GM21360 (cell line): Measurements from ENCODE around the gene UBE2L3.
A peak's percentile ranks its signal among the peaks of the same experiment; 100 is the strongest.
"Not testable (repeated sequence)": the region's sequence is repeated elsewhere in the genome, so short reads cannot be mapped to it uniquely, and the experiment has no call there.

Experiments used
- ATAC-seq: cut with Tn5 transposase; IDR thresholded peaks from one replicate; pipeline ENCODE4 v1.9.1; 2021; ENCODE audit warnings: mild to moderate bottlenecking, moderate library complexity; ENCODE audit not compliant: unreplicated experiment

UBE2L3 gene

DNA sequence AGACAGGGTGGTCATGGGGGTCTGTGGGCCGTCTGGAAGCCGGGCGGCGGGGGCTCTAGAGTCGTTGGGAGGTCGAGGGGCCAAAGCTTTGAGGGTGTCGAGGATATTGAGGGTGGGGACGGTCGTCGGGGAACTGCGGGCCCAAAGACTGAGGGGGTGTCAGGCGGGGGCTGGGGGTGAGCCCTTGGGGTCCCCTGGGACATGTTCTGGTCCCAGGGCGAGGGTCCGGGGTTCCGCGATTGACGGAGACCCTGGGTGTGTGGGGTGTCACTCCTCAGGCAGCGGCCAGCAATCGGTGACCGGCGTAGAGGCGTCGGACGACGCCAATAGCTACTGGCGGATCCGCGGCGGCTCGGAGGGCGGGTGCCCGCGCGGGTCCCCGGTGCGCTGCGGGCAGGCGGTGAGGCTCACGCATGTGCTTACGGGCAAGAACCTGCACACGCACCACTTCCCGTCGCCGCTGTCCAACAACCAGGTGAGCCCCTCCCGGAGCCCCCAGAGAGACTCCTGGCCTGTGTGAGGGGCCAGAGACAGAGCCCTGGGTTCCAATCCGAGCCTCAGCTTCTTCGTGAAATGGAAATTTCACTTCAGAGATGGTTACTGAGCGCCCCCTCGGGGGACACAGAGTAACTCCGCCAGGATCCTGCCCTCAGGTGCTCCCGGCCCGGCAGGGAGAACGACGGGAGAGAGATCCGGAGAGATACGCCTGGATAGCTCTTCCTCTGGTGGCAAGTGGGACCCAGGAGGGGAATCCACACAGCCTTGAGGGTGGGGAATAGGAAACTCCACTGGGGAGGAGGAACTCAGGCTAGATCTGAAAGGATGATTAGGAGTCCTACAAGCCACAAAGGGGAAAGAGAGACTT is 75.3 kb downstream of the UBE2L3 start:
- ATAC-seq: no peak

DNA sequence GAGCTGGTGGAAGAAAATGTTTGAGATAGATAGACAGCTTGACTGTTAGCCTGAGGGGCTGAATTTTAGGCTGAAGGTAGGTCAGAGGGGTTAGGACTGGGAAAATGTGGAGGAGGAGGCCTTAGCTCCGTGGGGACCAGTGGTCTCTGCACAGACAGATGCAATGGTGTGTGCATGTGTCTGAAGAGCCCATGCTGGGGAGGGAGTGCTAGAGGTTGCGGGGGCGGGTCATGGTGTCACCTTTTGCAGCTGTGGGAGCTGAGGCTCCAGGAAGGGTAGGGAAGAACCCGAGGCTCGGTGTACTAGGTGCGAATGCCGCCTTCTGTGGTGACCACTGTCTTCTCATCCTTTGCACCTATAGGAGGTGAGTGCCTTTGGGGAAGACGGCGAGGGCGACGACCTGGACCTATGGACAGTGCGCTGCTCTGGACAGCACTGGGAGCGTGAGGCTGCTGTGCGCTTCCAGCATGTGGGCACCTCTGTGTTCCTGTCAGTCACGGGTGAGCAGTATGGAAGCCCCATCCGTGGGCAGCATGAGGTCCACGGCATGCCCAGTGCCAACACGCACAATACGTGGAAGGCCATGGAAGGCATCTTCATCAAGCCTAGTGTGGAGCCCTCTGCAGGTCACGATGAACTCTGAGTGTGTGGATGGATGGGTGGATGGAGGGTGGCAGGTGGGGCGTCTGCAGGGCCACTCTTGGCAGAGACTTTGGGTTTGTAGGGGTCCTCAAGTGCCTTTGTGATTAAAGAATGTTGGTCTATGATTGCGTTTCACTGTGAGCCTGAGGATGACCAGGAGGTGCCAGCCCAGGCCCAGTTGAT is 76.2 kb downstream of the UBE2L3 start:
- ATAC-seq: no peak

DNA sequence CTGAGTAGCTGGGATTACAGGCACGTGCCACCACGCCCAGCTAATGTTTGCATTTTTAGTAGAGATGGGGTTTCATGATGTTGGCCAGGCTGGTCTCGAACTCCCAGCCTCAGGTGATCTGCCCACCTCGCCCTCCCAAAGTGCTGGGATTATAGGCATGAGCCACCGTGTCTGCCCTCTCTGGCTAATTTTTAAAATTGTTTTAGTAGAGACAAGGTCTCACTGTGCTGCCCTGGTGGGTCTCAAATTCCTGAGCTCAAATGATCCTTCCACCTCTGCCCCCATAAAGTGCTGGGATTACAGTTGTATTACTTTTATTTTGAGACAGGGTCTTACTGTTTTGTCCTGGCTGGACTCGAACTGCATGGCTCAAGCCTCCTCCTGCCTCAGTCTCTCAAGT is 78.0 kb downstream of the UBE2L3 start:
- ATAC-seq: not testable (repeated sequence)

DNA sequence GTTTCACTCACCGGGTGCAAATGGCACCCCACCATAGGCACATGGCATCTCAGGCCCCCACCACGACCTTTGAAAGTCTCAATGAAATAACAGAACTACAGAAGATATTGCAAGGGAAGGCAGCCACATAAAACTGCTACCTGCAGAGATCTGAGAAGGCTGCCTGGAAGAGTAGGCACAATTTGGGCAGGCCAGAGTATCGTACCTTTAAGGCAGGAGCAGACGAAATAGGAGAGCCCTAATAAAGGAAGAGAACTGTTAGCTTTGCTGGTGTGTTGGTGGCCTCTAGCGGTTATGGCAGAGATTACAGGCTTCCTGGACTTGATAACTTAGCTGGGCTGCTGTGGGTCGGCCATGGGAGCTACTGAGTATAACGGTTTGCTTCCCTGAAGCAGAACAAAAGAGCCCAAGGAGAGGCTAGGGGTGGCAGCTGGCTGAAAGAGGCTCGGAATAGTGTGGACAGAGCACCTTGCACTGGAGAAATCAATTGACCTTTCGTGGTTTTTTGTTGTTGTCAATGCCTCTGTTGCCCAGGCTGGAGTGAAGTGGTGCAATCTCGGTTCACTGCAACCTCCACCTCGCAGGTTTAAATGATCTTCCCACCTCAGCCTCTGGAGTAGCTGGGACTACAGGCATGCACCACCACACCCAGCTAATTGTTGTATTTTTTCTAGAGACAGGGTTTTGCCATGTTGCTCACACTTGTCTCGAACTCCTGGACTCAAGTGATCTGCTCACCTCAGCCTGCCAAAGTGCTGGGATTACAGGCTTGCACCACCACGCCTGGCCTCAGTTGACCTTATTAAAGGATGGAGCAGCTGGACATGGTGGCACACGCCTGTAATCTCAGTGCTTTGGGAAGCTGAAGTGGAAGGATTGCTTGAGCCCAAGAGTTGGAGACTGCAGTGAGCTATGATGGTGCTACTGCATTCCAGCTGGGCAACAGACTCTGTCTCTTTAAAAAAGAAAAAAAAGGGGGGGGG is 79.4 kb downstream of the UBE2L3 start:
- ATAC-seq: no peak

DNA sequence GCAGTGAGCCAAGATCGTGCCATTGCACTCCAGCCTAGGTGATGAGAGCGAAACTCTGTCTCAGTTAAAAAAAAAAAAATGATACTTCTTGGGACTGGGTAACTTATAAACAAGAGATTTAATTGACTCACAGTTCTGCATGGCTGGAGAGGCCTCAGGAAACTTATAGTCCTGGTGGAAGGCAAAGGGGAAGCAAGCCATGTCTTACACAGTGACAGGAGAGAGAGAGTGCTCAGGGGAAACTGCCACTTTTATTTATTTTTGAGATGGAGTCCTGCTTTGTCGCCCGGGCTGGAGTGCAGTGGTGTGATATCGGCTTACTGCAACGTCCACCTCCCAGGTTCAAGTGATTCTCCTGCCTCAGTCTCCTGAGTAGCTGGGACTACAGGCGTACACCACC is 82.8 kb downstream of the UBE2L3 start:
- ATAC-seq: no peak

DNA sequence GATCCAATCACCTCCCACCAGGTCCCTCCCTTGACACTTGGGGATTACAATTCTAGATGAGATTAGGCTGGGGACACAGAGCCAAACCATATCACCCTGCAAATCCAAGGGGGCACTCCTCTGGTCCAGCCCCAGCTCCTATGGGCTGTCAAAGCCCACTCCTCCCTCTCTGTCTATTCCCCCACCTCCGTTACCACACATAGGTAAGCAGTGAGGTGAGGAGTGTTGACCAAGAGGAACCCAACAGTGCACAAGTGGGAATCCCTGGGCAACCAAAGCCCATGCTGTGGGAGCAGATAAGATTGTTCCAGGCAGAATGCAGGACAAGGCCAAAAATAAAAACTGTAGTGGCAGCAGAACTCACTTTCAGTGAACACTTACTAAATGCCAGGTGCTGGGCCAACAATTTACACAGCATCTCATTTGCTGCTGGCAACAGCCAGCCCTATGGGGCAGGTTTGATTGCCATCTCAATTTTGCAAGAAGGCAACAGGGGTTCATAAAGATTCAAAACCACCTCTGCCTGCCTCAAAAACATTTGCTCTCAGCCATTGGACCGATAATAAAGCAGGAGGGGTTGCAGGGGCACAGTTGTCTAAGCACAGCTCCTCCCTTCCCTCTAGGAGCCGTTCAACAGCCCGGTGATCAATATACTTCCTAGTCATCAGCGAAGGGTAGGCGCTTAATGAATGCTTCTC is 83.5 kb downstream of the UBE2L3 start:
- no peak for ATAC-seq

DNA sequence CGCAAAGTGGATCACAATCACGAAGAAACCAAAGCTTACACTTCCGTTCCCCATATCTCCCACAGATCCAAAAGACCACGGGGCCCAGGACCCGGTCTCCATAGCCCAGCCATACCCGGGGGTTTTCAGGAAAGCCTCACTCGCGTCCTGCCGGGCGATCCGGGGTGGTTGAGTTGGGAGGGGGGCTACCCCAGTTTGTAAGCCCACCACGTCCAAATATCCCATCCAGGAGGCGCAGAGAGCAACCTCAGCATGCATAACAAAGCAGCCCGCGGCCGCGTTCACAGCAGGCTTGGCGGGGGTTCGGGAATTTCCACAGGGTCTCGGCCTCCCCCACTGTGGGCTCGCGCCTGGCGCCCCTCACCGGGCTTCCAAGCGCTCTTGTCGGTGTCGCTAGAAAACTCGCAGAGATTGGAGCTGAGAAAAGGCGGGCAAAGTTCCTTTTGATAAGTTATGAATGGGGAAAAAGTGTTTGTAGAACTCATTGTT is 84.1 kb downstream of the UBE2L3 start:
- peak; percentile 20 for ATAC-seq

DNA sequence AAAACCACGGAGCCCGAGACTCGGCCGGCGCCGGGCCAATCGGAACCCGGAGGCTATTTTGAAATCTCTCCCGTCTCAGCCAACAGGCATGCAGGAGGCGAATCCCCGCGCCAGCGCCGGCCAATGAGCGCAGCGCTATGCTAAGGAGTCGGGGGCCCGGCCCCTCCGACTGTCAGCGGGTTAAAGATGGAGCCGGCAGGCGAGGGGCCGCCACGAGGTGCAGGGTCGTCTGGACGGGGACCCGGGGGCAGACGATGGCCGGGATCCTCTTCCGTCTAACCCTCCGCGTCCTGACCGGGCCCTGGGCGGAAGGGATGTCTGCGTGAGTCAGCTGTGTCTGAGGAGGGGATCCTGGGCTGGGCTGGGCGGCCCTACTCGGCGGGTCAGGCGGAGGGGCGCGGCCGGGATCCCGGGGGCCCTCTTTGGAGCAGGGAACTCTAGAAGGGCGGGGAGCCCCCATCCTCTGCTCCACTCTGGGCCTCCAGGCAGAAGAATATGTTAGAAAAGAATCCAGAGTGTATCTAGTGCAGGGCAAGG is 84.6 kb downstream of the UBE2L3 start:
- ATAC-seq: peak; percentile 81

DNA sequence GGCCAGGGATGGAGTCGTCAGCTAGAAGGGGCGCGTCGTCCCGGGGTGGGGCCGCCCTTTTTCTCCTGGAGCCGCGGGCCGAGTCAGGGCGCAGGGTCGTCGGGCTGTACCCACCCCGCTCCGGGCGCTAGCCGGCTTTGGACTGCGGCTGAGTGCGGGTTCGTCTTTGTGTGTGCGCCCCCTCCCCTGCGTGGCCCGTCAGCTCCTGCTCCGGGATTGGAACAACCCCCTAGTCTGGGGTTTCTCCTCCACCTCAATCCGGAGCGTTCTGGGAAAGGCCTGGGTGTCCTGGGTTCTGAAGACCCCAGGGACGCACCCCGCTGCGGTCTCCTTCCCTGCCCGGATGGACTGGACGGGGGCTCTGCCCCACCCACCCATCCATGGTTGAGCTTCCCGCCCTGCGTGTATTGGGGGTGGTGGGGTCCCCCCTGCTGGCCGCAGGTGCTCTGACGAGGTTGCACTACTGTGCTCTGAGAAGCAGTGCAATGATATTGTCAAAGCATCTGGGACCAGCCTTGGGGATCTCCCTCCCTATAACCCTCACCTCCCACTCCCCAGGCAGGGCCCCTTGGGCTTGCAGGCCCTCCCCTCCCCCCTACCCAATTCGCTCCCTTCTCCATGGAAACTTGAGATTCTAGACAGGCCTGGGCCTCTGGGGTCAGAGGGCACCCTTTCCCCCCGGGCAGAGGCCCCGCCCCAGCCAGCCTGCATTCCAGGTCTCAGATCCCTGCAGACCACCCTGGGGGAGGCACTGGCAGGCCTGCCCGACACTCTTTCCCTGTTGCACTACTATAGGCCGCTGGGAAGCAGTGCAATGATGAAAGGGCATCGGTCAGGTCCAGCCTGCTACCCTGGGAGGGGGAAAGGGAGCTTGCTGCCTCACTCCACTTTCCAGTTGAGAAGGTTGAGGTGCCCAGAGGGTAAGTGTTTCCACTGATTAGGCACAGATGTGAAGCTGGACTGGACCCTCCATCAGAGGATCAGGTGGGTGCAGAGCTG is 85.3 kb downstream of the UBE2L3 start:
- ATAC-seq: no peak

DNA sequence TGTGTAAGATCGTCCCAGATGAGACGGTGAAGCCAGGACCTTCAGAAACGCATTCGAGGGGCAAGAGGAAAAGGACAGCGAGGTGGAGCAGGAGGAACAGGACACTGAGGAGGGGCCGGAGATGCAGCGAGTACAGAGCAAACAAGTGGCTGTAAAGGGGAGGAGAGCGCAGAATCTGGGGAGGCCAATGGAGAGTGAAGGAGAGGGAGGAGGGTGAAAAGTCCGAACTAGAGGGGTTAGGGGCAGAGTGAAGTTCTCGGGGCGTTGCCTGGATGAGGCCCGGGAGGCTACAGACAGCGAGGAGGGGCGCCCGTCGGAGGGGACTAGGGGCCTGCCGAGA is 89.5 kb downstream of the UBE2L3 start:
- no peak for ATAC-seq

DNA sequence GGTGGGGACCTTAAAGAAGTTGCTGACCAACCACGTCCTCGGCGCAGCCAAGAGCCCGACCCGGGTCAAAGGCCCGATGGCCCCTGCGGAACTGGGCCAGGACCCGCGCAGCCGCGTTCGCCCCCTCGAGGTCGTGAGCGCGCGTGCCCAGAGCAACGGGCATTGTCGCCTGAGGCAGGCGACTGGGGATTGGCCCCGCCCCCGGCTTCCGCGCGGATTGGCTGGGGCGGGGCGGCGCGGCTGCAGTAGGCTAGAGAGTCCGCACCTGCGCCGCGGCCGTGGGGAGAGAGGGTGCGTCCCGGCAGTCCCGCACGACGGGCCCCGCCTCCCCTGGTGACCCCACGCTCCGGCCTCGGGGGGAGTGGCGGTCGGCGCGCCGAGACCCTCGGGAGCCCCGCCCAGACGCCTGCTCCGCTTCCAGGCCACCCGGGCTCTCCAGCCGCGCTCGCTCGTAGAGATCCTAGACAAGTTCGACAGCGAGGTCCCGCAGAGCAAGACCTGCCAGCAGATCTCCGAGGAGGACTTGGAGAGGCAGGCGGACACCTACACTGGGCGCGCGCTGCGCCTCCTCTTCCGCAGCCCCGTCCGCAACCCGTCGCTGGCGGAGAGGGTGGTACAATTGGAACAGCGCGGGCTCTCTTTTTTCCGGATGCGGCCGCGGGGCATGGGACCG is 90.0 kb downstream of the UBE2L3 start:
- peak; percentile 61 for ATAC-seq

DNA sequence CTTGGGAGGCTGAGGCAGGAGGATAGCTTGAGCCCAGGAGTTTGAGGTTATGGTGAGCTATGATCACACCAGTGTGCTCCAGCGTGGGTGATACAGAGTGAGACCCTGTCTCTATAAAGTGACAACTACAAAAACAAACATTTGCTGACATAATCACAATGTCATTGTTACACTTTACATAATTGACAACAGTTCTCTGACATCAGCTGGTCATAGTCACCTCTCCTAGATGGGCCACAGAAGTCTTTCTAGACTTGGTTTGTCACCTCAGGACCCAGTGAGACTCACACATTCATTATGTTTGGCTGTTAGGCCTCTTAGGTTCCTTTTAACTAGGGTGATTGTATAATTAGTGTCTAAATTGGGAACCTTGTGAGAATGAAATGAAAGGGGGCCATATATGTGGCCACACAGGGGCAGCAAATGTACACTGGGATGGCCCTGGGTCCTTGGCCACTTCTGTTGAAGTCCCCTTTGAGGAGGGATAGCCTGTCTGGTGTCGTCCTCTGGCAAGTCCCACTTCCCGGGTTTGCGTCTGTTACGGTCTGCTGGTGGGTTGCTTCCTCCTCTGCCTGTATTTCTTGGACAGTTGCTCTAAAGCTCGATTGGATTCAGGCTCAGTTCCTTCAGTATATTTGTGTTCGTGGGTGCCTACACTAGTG is 92.5 kb downstream of the UBE2L3 start:
- ATAC-seq: no peak

DNA sequence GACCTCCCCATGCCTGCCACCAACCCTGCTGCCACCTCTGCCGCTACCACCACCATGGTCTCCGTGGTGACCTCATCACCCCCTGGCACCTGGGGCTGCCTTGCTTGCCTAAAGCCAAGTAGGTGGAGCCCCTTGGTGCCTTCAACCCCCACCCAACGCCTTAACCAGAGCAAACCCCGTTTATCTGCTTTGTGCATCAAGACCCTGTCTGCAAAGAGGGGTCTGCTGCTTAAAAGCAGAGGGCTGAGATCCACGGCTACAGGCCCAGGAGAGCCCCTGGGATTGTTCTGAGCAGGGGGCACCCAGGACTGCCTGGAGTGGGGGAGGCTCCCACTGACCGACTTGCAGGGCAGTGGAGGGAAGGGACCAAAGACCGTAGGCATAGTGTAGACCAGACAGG is 93.4 kb downstream of the UBE2L3 start:
- no peak for ATAC-seq

DNA sequence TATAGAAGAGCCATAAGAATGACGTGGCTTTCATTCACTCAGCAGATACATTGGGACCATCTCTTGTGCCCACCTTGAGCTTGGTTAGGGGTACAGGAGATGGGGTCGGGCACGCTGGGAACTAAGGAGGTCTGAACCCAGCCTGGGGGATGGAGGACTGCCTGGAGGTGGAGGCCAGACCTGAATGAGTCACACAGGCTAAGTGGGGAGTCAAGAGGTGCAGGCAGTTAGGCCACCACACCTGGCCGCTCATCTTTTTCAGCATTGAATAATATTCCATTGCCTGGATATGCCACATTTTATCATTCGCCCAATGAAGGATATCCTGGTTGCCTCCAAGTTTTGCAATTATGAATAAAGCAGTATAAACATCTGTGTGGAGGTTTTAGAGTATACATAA is 94.5 kb downstream of the UBE2L3 start:
- ATAC-seq: no peak

DNA sequence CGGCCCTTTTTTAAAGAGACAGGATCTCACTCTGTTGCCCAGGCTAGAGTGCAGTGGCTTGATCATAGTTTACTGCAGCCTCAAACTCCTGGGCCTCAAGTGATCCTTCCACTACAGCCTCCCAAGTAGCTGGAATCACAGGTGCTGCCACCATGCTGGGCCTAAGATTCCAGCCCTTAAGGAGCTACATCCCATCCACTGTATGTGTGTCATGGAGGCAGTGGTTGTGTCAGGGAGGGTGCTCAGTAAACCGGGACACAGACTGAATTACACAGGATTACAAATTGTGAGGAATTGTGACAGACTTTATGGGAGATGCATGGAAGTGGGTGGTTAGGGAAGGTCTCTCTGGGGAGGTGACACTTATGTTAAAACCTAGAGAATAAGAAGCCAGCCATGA is 96.2 kb downstream of the UBE2L3 start:
- no peak for ATAC-seq

DNA sequence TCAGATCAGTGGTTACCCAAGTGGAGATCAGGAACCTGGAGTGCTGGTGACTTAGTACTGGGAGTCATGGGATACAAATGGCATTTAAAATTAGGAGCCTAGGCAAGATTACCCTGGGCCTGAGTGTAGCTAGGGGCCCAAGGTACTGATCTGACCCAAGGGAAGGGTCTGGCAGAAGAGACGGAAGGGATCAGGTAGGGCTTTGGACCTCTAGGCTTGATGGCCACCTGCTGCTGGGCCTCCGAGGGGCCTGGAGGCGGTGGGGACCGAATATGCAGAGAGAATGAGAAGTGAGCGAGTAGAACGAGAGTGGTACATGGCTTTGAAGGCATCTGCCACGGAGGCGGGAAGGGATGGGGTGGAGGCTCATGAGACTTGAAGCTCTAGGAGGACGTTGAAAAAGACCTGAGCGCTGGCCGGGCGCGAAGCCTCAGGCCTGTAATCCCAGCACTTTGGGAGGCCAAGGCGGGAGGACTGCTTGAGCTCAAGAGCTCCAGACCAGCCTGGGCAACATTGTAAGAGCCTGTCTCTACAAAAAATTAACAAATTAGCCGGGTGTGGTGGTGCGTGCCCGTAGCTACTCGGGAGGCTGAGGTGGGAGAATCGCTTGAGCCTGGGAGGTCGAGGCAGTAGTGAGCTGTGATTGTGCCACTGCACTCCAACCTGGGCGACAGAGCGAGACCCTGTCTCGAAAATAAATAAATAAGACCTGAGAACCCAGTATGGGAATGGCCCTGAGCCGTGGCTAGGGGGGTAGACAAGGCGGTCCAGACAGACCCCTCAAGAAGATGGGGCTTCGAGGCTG is 97.7 kb downstream of the UBE2L3 start:
- ATAC-seq: no peak

DNA sequence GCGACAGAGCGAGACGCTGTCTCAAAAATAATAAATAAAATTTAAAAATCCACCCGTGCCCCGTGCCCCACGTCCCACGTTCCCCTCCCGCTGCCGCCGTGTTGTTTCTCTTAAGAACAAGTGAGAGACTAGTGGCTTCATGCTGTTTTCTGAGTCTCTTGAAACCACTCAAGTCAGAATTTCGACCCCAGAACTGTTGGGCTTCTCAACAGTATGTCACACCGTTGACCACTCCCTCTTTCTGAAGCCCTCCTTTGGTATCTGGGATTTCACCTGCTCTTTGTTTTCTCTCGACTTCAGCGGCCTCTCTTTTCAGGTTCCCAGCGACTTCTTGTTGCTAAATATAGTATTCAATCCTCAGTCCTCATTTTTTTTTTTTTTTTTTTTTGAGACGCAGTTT is 99.3 kb downstream of the UBE2L3 start:
- ATAC-seq: no peak
